IMR-90 (cell line): ENCODE measurements around the gene MICAL2. TPM values are rescaled to one million over a fixed set of nuclear protein-coding genes. Genes with fewer than 3 reads are reported as not detected.

Experiments used
- ATAC-seq: fragments of 200-7000 bp; cut with Tn5 transposase; 2 replicates; pipeline ENCODE4 v1.9.1; 2020; ENCODE audit warnings: low read depth, mild to moderate bottlenecking, moderate library complexity
- BruUV-seq: library from RNA; stranded (reverse); fragments of 400-500 nt; replicated peaks from 2 replicates; lab custom pipeline; 2021; lab: Mats Ljungman, UMichigan
- CTCF ChIA-PET: fragments of 300-600 bp; formaldehyde crosslinking; extraction: SDS; loops from one replicate; lab custom pipeline; 2021; ENCODE audit warnings: antibody characterized with exemption; lab: Yijun Ruan, JAX
- POLR2A ChIA-PET: fragments of 300-600 bp; sonication (Branson Sonifier 250); formaldehyde crosslinking; loops from one replicate; lab custom pipeline; 2022; ENCODE audit warnings: antibody characterized with exemption; ENCODE audit not compliant: unreplicated experiment; lab: Charles Lee
- DNase-seq: peaks from one replicate; pipeline ENCODE4 v3.0.0; 2013
- H2AFZ ChIP-seq: replicated peaks from 2 replicates; pipeline ENCODE3; 2013; ENCODE audit warnings: low read length, mild to moderate bottlenecking; ENCODE audit not compliant: poor library complexity
- H2AK5ac ChIP-seq: 2 replicates; pipeline ENCODE4 v1.6.1; 2013; ENCODE audit warnings: low read depth, low read length, inconsistent platforms
- H2AK9ac ChIP-seq: replicated peaks from 2 replicates; pipeline ENCODE3; 2013; ENCODE audit warnings: mild to moderate bottlenecking, low read depth, low read length, moderate library complexity; ENCODE audit not compliant: poor library complexity
- H2BK120ac ChIP-seq: 2 replicates; pipeline ENCODE4 v1.6.1; 2013; ENCODE audit warnings: low read depth, low read length, inconsistent platforms
- H2BK15ac ChIP-seq: 3 replicates; pipeline ENCODE4 v1.6.1; 2013; ENCODE audit warnings: low read depth, low read length, inconsistent platforms
- H2BK20ac ChIP-seq: 2 replicates; pipeline ENCODE4 v1.6.1; 2013; ENCODE audit warnings: low read depth, mild to moderate bottlenecking, inconsistent platforms, low read length, moderate library complexity
- H2BK5ac ChIP-seq: 2 replicates; pipeline ENCODE4 v1.6.1; 2013; ENCODE audit warnings: mild to moderate bottlenecking, low read depth, low read length, inconsistent platforms; ENCODE audit not compliant: poor library complexity, severe bottlenecking
- H3K14ac ChIP-seq: replicated peaks from 2 replicates; pipeline ENCODE4 v1.6.1; 2013; ENCODE audit warnings: low read depth, low read length, inconsistent platforms
- H3K18ac ChIP-seq: 2 replicates; pipeline ENCODE4 v1.6.1; 2013; ENCODE audit warnings: low read depth, low read length, control low read depth
- H3K23ac ChIP-seq: 2 replicates; pipeline ENCODE4 v1.6.1; 2013; ENCODE audit warnings: low read depth, low read length, inconsistent platforms
- H3K27ac ChIP-seq: 2 replicates; pipeline ENCODE4 v1.5.1; 2013; ENCODE audit warnings: mild to moderate bottlenecking, control low read depth, low read length; ENCODE audit not compliant: insufficient read depth
- H3K27me3 ChIP-seq: 2 replicates; pipeline ENCODE4 v1.6.1; 2013; ENCODE audit warnings: low read length; ENCODE audit not compliant: control insufficient read depth, insufficient read depth
- H3K36me3 ChIP-seq: 2 replicates; pipeline ENCODE4 v1.6.1; 2013; ENCODE audit warnings: low read length, mixed read lengths; ENCODE audit not compliant: control insufficient read depth, insufficient read depth
- H3K4ac ChIP-seq: 2 replicates; pipeline ENCODE4 v1.6.1; 2013; ENCODE audit warnings: low read depth, low read length, inconsistent platforms
- H3K4me1 ChIP-seq: 2 replicates; pipeline ENCODE4 v1.6.1; 2013; ENCODE audit warnings: low read length, mixed read lengths; ENCODE audit not compliant: control insufficient read depth, insufficient read depth
- H3K4me2 ChIP-seq: 2 replicates; pipeline ENCODE4 v1.6.1; 2013; ENCODE audit warnings: low read depth, mild to moderate bottlenecking, control low read depth, low read length, moderate library complexity
- H3K4me3 ChIP-seq: 2 replicates; pipeline ENCODE4 v1.5.1; 2013; ENCODE audit warnings: low read depth, mild to moderate bottlenecking, control low read depth, low read length, moderate library complexity; ENCODE audit not compliant: insufficient read depth
- H3K56ac ChIP-seq: 2 replicates; pipeline ENCODE4 v1.6.1; 2013; ENCODE audit warnings: low read length, inconsistent platforms; ENCODE audit not compliant: insufficient read depth; ENCODE audit errors: extremely low read depth
- H3K79me1 ChIP-seq, 2 experiments: 2 replicates each; pipeline ENCODE4 v1.6.1; 2013; ENCODE audit warnings: low read length in 2 of 2, inconsistent platforms in 1 of 2, low read depth in 1 of 2
- H3K9ac ChIP-seq: 2 replicates; pipeline ENCODE4 v1.6.1; 2013; ENCODE audit warnings: low read depth, low read length, control low read depth
- H3K9me1 ChIP-seq: 2 replicates; pipeline ENCODE4 v1.6.1; 2013; ENCODE audit warnings: low read length, inconsistent platforms; ENCODE audit not compliant: insufficient read depth
- H3K9me3 ChIP-seq: 2 replicates; pipeline ENCODE4 v1.6.1; 2013; ENCODE audit warnings: low read length; ENCODE audit not compliant: control insufficient read depth, insufficient read depth
- H4K20me1 ChIP-seq: 2 replicates; pipeline ENCODE4 v1.6.1; 2013; ENCODE audit warnings: low read length, inconsistent platforms; ENCODE audit not compliant: insufficient read depth
- H4K5ac ChIP-seq: 2 replicates; pipeline ENCODE4 v1.6.1; 2013; ENCODE audit warnings: mild to moderate bottlenecking, low read depth, low read length, control low read depth
- H4K8ac ChIP-seq, 2 experiments: 2 replicates each; pipeline ENCODE4 v1.6.1; 2013; ENCODE audit warnings: low read depth in 2 of 2, low read length in 2 of 2, control low read depth in 1 of 2, inconsistent platforms in 1 of 2
- H4K91ac ChIP-seq: 2 replicates; pipeline ENCODE4 v1.6.1; 2013; ENCODE audit warnings: low read depth, low read length, inconsistent platforms; ENCODE audit not compliant: insufficient read depth
- MAFK ChIP-seq: IDR thresholded peaks from 2 replicates; pipeline ENCODE4 v1.6.1; 2012; ENCODE audit warnings: low read depth, low read length, improper control_type of control experiment
- RFX5 ChIP-seq: IDR thresholded peaks from 2 replicates; pipeline ENCODE4 v1.8.0; 2012; ENCODE audit warnings: low read depth, mild to moderate bottlenecking, low read length, moderate library complexity
- WGBS, 2 experiments: methylation state at CpG; one replicate each; pipeline versions ENCODE4 v1.1.5 to v1.1.7; 2013; ENCODE audit warnings: missing lambda C conversion rate in 2 of 2; ENCODE audit not compliant: insufficient read length in 1 of 2; ENCODE audit errors: extremely low coverage in 2 of 2; 5-methylcytosine and 5-hydroxymethylcytosine counted together
- dilution Hi-C: fragments of 300-500 bp; cut with HindIII; formaldehyde crosslinking; loops from one replicate; pipeline ENCODE4 v1.14.3; 2018; ENCODE audit warnings: low sequenced_read_pairs; ENCODE audit not compliant: unreplicated experiment
- in situ Hi-C: fragments of 300-500 bp; cut with MboI; formaldehyde crosslinking; loops from 3 replicates; pipeline ENCODE4 v1.14.3; 2019; ENCODE audit warnings: low sequenced_read_pairs, inconsistent platforms, mixed read lengths
- intact Hi-C: fragments of 100-400 bp; cut with micrococcal nuclease; formaldehyde crosslinking; loops from 2 replicates; pipeline ENCODE4 v1.10.0; 2022
- polyA plus RNA-seq, 3 experiments: library from polyadenylated mRNA; depleted of rRNA; stranded (reverse); fragments of >200 nt; gene quantifications; 2 replicates each; pipeline ENCODE4 v1.2.3, GENCODE V29; 2012; ENCODE audit warnings: low replicate concordance in 1 of 3
- total RNA-seq: library from RNA; depleted of rRNA; stranded (reverse); fragments of >200 nt; gene quantifications from 2 replicates; pipeline ENCODE4 v1.2.3, GENCODE V29; 2012

MICAL2 gene
- total and polyA plus RNA-seq, 2 of the 4 experiments (the other 2 are of a cell fraction) = 170 to 336 TPM

- peak overlapping the region; percentile 26 for H2AK9ac ChIP-seq
- H3K4me1 ChIP-seq = peaks cover 4% of the 10 kb centered on the region; the same call in 1 of the 2 replicates
- peak overlapping the region; percentile 14 for H2AFZ ChIP-seq
- ATAC-seq (no peak; the same call in 1 of the 2 replicates), DNase-seq (peak; percentile 25)
- H2BK120ac ChIP-seq = no peak overlapping the region
- no TSS peak for BruUV-seq
- no peak overlapping the region for H3K4me2 ChIP-seq
- H3K79me1 ChIP-seq = peaks cover 30 to 97% of the 10 kb centered on the region in 2 experiments
- WGBS, 2 experiments = no CpG with 5 or more reads among the region's 3 CpGs
- peaks cover 57% of the 10 kb centered on the region for H3K36me3 ChIP-seq
- H2BK20ac ChIP-seq = no peak overlapping the region
- no peak overlapping the region for H3K9ac ChIP-seq
- in situ Hi-C loops = no loop called here
- H3K4me3 ChIP-seq = no peak overlapping the region
- no peak overlapping the region for H2BK15ac ChIP-seq
- 0 out of 4 replicates have a peak overlapping the region, but pooled peaks of 1 of the 2 experiments have one; percentile 14 for H4K8ac ChIP-seq
- H3K27me3 ChIP-seq = no peaks in the 10 kb centered on the region
- no peak overlapping the region for H4K5ac ChIP-seq
- no peak overlapping the region for H4K91ac ChIP-seq
- no peaks in the 10 kb centered on the region for H3K9me3 ChIP-seq
- intact Hi-C loops = no loop called here
- H3K27ac ChIP-seq = no peak overlapping the region
- no peak overlapping the region for H3K14ac ChIP-seq
- dilution Hi-C loops = no loop called here
- H3K56ac ChIP-seq = no peak overlapping the region
- no peak overlapping the region for H3K23ac ChIP-seq
- peak overlapping the region; percentile 18 for H2BK5ac ChIP-seq
- no peaks in the 10 kb centered on the region for H4K20me1 ChIP-seq
- 0 out of 2 replicates have a peak overlapping the region, but pooled peaks have one; percentile 52 for H2AK5ac ChIP-seq
- no peak overlapping the region for H3K18ac ChIP-seq
- peaks cover 39% of the 10 kb centered on the region for H3K9me1 ChIP-seq
- POLR2A ChIA-PET = no interaction called here
- TF ChIP-seq MAFK (0 out of 2 replicates have a peak, but pooled peaks have one; percentile 2), RFX5 (no peak)
- CTCF ChIA-PET = no interaction called here
- H3K4ac ChIP-seq = no peak overlapping the region
These were observed 135.2 kb downstream of the MICAL2 start for GRCh38 chr11:12245549-12246016.
